ENCODE data around the gene ATF6. TPM values are rescaled to one million over a fixed set of nuclear protein-coding genes. Genes with fewer than 3 reads are reported as not detected.

ATF6 gene
- total and polyA plus RNA-seq, 2 donors (not counting 1 experiment from before 2014, with no cell fraction given) = 5.7 to 26.6 TPM

DNA sequence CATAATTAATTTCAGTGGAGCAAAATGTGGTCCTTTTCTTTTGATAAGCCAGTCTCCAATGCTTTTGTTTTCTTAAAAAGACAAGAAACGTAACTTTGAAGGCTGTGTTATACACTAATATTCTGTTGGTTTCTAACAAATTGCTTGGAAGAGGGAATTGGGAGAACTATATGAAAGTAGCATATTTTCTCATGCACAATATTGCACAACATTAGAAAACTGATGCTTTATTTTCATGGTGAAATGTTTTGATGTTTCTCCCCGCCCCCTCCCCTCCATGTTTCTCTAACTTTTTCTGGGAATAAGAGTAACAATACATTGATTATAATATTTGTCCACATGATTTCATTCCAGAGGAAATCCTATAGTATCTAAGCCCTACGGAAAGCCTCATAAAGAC, 142.1 kb downstream of the ATF6 start:
- H3K4me2 ChIP-seq (replicated peaks; ENCODE audit: low read depth, low read length, poor library complexity, severe bottlenecking) = no peak overlapping the region
- no peak overlapping the region for H3K27ac Mint-ChIP-seq
- no CpG with 5 or more reads among the region's 3 CpGs for WGBS (ENCODE audit: insufficient coverage)
- ChIA-PET CTCF (no interaction called here), POLR2A (no interaction called here)
- H3K4me1 Mint-ChIP-seq = no peaks in the 10 kb centered on the region
- no peaks in the 10 kb centered on the region for H3K9me3 ChIP-seq (ENCODE audit: control extremely low read depth in 1 of 3, control insufficient read depth in 2 of 3, insufficient read depth in 1 of 3, low read length in 2 of 3)
- no peaks in the 10 kb centered on the region for H3K27me3 Mint-ChIP-seq
- H3K4me3 Mint-ChIP-seq = no peak overlapping the region
- intact Hi-C loops (cut with micrococcal nuclease) = no loop called here
- H3K27me3 ChIP-seq (replicated peaks in 1 of 4; ENCODE audit: control extremely low read depth in 1 of 4, control insufficient read depth in 3 of 4, insufficient read depth in 4 of 4, low read length in 3 of 4) = no peaks in the 10 kb centered on the region
- no peak for ATAC-seq (ENCODE audit: low read depth)
- no peaks in the 10 kb centered on the region for H4K20me1 ChIP-seq (ENCODE audit: control insufficient read depth, insufficient read depth, low read length, poor library complexity, severe bottlenecking)
- no peaks in the 10 kb centered on the region for H3K4me1 ChIP-seq (ENCODE audit: control insufficient read depth in 2 of 2, insufficient read depth in 2 of 2, low read length in 2 of 2)
- H2AFZ ChIP-seq (ENCODE audit: insufficient read depth, low read depth, low read length, poor library complexity, severe bottlenecking) = no peak overlapping the region
- no peak overlapping the region for H3K9ac ChIP-seq (ENCODE audit: low read length)
- TF ChIP-seq, protein P1, sequence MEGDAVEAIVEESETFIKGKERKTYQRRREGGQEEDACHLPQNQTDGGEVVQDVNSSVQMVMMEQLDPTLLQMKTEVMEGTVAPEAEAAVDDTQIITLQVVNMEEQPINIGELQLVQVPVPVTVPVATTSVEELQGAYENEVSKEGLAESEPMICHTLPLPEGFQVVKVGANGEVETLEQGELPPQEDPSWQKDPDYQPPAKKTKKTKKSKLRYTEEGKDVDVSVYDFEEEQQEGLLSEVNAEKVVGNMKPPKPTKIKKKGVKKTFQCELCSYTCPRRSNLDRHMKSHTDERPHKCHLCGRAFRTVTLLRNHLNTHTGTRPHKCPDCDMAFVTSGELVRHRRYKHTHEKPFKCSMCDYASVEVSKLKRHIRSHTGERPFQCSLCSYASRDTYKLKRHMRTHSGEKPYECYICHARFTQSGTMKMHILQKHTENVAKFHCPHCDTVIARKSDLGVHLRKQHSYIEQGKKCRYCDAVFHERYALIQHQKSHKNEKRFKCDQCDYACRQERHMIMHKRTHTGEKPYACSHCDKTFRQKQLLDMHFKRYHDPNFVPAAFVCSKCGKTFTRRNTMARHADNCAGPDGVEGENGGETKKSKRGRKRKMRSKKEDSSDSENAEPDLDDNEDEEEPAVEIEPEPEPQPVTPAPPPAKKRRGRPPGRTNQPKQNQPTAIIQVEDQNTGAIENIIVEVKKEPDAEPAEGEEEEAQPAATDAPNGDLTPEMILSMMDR (IDR thresholded peaks at IDR 0.05) = no peak
- no peaks in the 10 kb centered on the region for H3K79me2 ChIP-seq (ENCODE audit: control insufficient read depth, insufficient read depth, low read length)
- no peak overlapping the region for H3K27ac ChIP-seq (ENCODE audit: low read length in 2 of 2)
- no peak for DNase-seq
- peaks cover 0 to 10% of the 10 kb centered on the region in 2 experiments for H3K36me3 ChIP-seq (replicated peaks in 1 of 2; ENCODE audit: control extremely low read depth in 1 of 2, control insufficient read depth in 1 of 2, extremely low read depth in 1 of 2, insufficient read depth in 2 of 2, low read length in 1 of 2)
- H3K4me3 ChIP-seq (ENCODE audit: control extremely low read depth in 1 of 5, extremely low read depth in 1 of 5, insufficient read depth in 1 of 5, low read depth in 2 of 5, low read length in 4 of 5) = no peak overlapping the region
- H3K9me3 Mint-ChIP-seq (ENCODE audit: insufficient read depth) = no peaks in the 10 kb centered on the region

DNA sequence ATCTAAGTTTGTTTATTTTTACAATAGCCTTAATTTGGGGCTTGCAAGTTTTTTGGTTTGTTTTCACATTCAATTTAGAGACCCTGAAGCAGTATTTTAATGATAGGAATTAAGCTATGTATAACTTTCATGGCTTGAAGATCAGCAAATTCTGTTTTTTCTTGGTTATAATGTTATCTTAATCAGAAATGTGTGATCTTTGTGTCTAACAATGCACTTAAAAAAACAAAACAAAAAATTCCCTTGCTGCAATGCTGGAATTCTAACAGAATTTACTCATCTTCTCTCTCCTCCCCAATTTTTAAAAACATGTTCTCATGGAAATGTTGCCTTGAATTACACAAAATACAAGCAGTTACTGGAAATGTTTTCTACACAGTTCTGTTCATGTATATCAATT, 144.5 kb downstream of the ATF6 start:
- TF ChIP-seq, protein P1 (IDR thresholded peaks at IDR 0.05) = no peak
- TF ChIP-seq EZH2 (IDR thresholded peaks at IDR 0.05; ENCODE audit: borderline replicate concordance, insufficient read depth, low read depth, low read length, poor library complexity, severe bottlenecking) = no peak
- H3K27ac Mint-ChIP-seq = no peak overlapping the region
- no peak overlapping the region for H3K4me3 Mint-ChIP-seq
- Histone ChIP-seq H3K4me3 (ENCODE audit: control extremely low read depth in 1 of 5, extremely low read depth in 1 of 5, insufficient read depth in 1 of 5, low read depth in 2 of 5, low read length in 4 of 5) (no peak overlapping the region), H2AFZ (ENCODE audit: insufficient read depth, low read depth, low read length, poor library complexity, severe bottlenecking) (no peak overlapping the region), H4K20me1 (ENCODE audit: control insufficient read depth, insufficient read depth, low read length, poor library complexity, severe bottlenecking) (no peaks in the 10 kb centered on the region), H3K79me2 (ENCODE audit: control insufficient read depth, insufficient read depth, low read length) (no peaks in the 10 kb centered on the region), H3K9me3 (ENCODE audit: control extremely low read depth in 1 of 3, control insufficient read depth in 2 of 3, insufficient read depth in 1 of 3, low read length in 2 of 3) (no peaks in the 10 kb centered on the region), H3K36me3 (replicated peaks in 1 of 2; ENCODE audit: control extremely low read depth in 1 of 2, control insufficient read depth in 1 of 2, extremely low read depth in 1 of 2, insufficient read depth in 2 of 2, low read length in 1 of 2) (peaks cover 0 to 27% of the 10 kb centered on the region in 2 experiments), H3K4me1 (ENCODE audit: control insufficient read depth in 2 of 2, insufficient read depth in 2 of 2, low read length in 2 of 2) (no peaks in the 10 kb centered on the region), H3K27ac (ENCODE audit: low read length in 2 of 2) (no peak overlapping the region), H3K27me3 (replicated peaks in 1 of 4; ENCODE audit: control extremely low read depth in 1 of 4, control insufficient read depth in 3 of 4, insufficient read depth in 4 of 4, low read length in 3 of 4) (no peaks in the 10 kb centered on the region), H3K4me2 (replicated peaks; ENCODE audit: low read depth, low read length, poor library complexity, severe bottlenecking) (no peak overlapping the region), H3K9ac (ENCODE audit: low read length) (no peak overlapping the region)
- no peaks in the 10 kb centered on the region for H3K27me3 Mint-ChIP-seq
- H3K9me3 Mint-ChIP-seq (ENCODE audit: insufficient read depth) = no peaks in the 10 kb centered on the region
- ChIA-PET CTCF (no interaction called here), POLR2A (no interaction called here)
- no peak for DNase-seq
- intact Hi-C loops (cut with micrococcal nuclease) = no loop called here
- no peaks in the 10 kb centered on the region for H3K4me1 Mint-ChIP-seq
- no peak for ATAC-seq (ENCODE audit: low read depth)
